Neural progenitor cell (in vitro differentiated cells): ENCODE results near the gene GTPBP6. TPM values are rescaled to one million over a fixed set of nuclear protein-coding genes. Genes with fewer than 3 reads are reported as not detected.

Source experiments
- DNase-seq: peaks from one replicate; pipeline ENCODE4 v3.0.0-alpha.2; 2016; ENCODE audit warnings: low spot score
- H2AFZ ChIP-seq: fragments of 200-600 bp; sonication (generic); replicated peaks from 2 replicates; pipeline ENCODE4 v1.6.1; 2016; ENCODE audit warnings: antibody characterized with exemption
- H3F3A ChIP-seq: fragments of 200-600 bp; sonication (generic); 2 replicates; pipeline ENCODE4 v1.6.1; 2016; ENCODE audit warnings: antibody characterized with exemption, low read depth
- H3K27ac ChIP-seq: fragments of 200-600 bp; sonication (generic); 2 replicates; pipeline ENCODE4 v1.5.1; 2016; ENCODE audit warnings: mild to moderate bottlenecking
- H3K27me3 ChIP-seq: fragments of 200-600 bp; sonication (generic); 2 replicates; pipeline ENCODE4 v1.6.1; 2016; ENCODE audit warnings: mild to moderate bottlenecking, moderate library complexity
- H3K36me3 ChIP-seq: fragments of 200-600 bp; sonication (generic); 2 replicates; pipeline ENCODE4 v1.5.1; 2016
- H3K4me1 ChIP-seq: fragments of 200-600 bp; sonication (generic); 2 replicates; pipeline ENCODE4 v1.6.1; 2016; ENCODE audit warnings: mixed run types
- H3K4me2 ChIP-seq: fragments of 200-600 bp; sonication (generic); 2 replicates; pipeline ENCODE4 v1.6.1; 2016
- H3K4me3 ChIP-seq: fragments of 200-600 bp; sonication (generic); 2 replicates; pipeline ENCODE4 v1.5.1; 2016
- H3K79me2 ChIP-seq: fragments of 200-600 bp; sonication (generic); 2 replicates; pipeline ENCODE4 v1.6.1; 2016; ENCODE audit warnings: low read depth
- H3K9ac ChIP-seq: fragments of 200-600 bp; sonication (generic); 2 replicates; pipeline ENCODE4 v1.6.1; 2016
- H3K9me3 ChIP-seq: fragments of 200-600 bp; sonication (generic); 2 replicates; pipeline ENCODE4 v1.5.1; 2016; ENCODE audit warnings: low read depth
- H4K20me1 ChIP-seq: fragments of 200-600 bp; sonication (generic); 2 replicates; pipeline ENCODE4 v1.6.1; 2016; ENCODE audit warnings: low read depth
- H3K27ac Mint-ChIP-seq: 3 replicates; pipeline ENCODE4 v1.8.0; 2021; ENCODE audit warnings: mixed read lengths
- H3K27me3 Mint-ChIP-seq: 2 replicates; pipeline ENCODE4 v1.8.0; 2022; ENCODE audit warnings: low read depth, mild to moderate bottlenecking, inconsistent platforms, moderate library complexity, mixed read lengths; ENCODE audit not compliant: insufficient read depth
- H3K36me3 Mint-ChIP-seq: 3 replicates; pipeline ENCODE4 v1.8.0; 2021; ENCODE audit warnings: mixed read lengths
- H3K4me1 Mint-ChIP-seq: 3 replicates; pipeline ENCODE4 v1.8.0; 2021; ENCODE audit warnings: mixed read lengths
- H3K4me3 Mint-ChIP-seq: 3 replicates; pipeline ENCODE4 v1.8.0; 2021; ENCODE audit warnings: mild to moderate bottlenecking, moderate library complexity, mixed read lengths
- H3K9me3 Mint-ChIP-seq: 3 replicates; pipeline ENCODE4 v1.8.0; 2020; ENCODE audit warnings: mixed read lengths
- CTCF ChIP-seq: fragments of 200-600 bp; sonication (generic); IDR thresholded peaks from 2 replicates; pipeline ENCODE4 v1.5.1; 2017; ENCODE audit warnings: antibody characterized with exemption, mild to moderate bottlenecking
- EZH2 ChIP-seq: fragments of 200-600 bp; sonication (generic); IDR thresholded peaks from 2 replicates; pipeline ENCODE4 v1.6.1; 2017; ENCODE audit warnings: antibody characterized with exemption, mild to moderate bottlenecking, moderate library complexity
- EZH2phosphoT487 ChIP-seq: fragments of 200-600 bp; sonication (generic); IDR thresholded peaks from 2 replicates; pipeline ENCODE4 v1.6.1; 2017; ENCODE audit warnings: antibody characterized with exemption
- total RNA-seq: library from RNA; depleted of rRNA; stranded (reverse); fragments of >200 nt; gene quantifications from 2 replicates; pipeline ENCODE4 v1.2.3, GENCODE V29; 2015; ENCODE audit warnings: low replicate concordance

Gene GTPBP6
- total RNA-seq, 1 donor from 2014 or later = 16.6 TPM

GRCh38 chrX:348461-349117, 30.0 kb upstream of the GTPBP6 start:
- Mint-ChIP-seq H3K4me1 (peaks cover 14% of the 10 kb centered on the region), H3K27ac (no peak overlapping the region), H3K27me3 (peaks cover 4% of the 10 kb centered on the region), H3K4me3 (no peak overlapping the region), H3K36me3 (peaks cover 35% of the 10 kb centered on the region), H3K9me3 (peaks cover 4% of the 10 kb centered on the region)
- no peaks in the 10 kb centered on the region for H3K36me3 ChIP-seq
- no peaks in the 10 kb centered on the region for H3K27me3 ChIP-seq
- TF ChIP-seq EZH2 (no peak), CTCF (no peak), EZH2phosphoT487 (no peak)
- no peaks in the 10 kb centered on the region for H3K4me1 ChIP-seq
- H3K9ac ChIP-seq = no peak overlapping the region
- peaks cover 7% of the 10 kb centered on the region for H3K79me2 ChIP-seq
- H4K20me1 ChIP-seq = peaks cover 7% of the 10 kb centered on the region
- H3F3A ChIP-seq = no peaks in the 10 kb centered on the region
- no peak overlapping the region for H3K4me2 ChIP-seq
- DNase-seq = no peak
- H3K27ac ChIP-seq = no peak overlapping the region
- H3K9me3 ChIP-seq = no peaks in the 10 kb centered on the region
- no peak overlapping the region for H3K4me3 ChIP-seq
- H2AFZ ChIP-seq = no peak overlapping the region

GRCh38 chrX:347351-348117, 28.9 kb upstream of the GTPBP6 start:
- no peaks in the 10 kb centered on the region for H3K4me1 ChIP-seq
- H3K4me2 ChIP-seq = no peak overlapping the region
- peaks cover 7% of the 10 kb centered on the region for H4K20me1 ChIP-seq
- H3K79me2 ChIP-seq = peaks cover 7% of the 10 kb centered on the region
- H3K27me3 ChIP-seq = no peaks in the 10 kb centered on the region
- no peak overlapping the region for H3K27ac ChIP-seq
- no peak overlapping the region for H3K4me3 Mint-ChIP-seq
- H3K36me3 Mint-ChIP-seq = peaks cover 29% of the 10 kb centered on the region
- H3K9me3 ChIP-seq = no peaks in the 10 kb centered on the region
- TF ChIP-seq EZH2phosphoT487 (no peak), CTCF (no peak), EZH2 (no peak)
- H3K9me3 Mint-ChIP-seq = peaks cover 4% of the 10 kb centered on the region
- no peak overlapping the region for H2AFZ ChIP-seq
- H3K27ac Mint-ChIP-seq = no peak overlapping the region
- H3K27me3 Mint-ChIP-seq = peaks cover 4% of the 10 kb centered on the region
- H3K36me3 ChIP-seq = no peaks in the 10 kb centered on the region
- H3K9ac ChIP-seq = no peak overlapping the region
- DNase-seq = no peak
- no peak overlapping the region for H3K4me3 ChIP-seq
- H3F3A ChIP-seq = no peaks in the 10 kb centered on the region
- peaks cover 12% of the 10 kb centered on the region for H3K4me1 Mint-ChIP-seq

GRCh38 chrX:346034-346813, 27.6 kb upstream of the GTPBP6 start:
- H4K20me1 ChIP-seq = peaks cover 5% of the 10 kb centered on the region
- H3K27me3 ChIP-seq = no peaks in the 10 kb centered on the region
- no peak overlapping the region for H3K9ac ChIP-seq
- Mint-ChIP-seq H3K4me3 (no peak overlapping the region), H3K9me3 (peaks cover 10% of the 10 kb centered on the region), H3K27me3 (peaks cover 4% of the 10 kb centered on the region), H3K36me3 (peaks cover 34% of the 10 kb centered on the region), H3K4me1 (peaks cover 12% of the 10 kb centered on the region), H3K27ac (no peak overlapping the region)
- no peak overlapping the region for H3K4me3 ChIP-seq
- H3K4me2 ChIP-seq = no peak overlapping the region
- H3K79me2 ChIP-seq = peaks cover 7% of the 10 kb centered on the region
- no peaks in the 10 kb centered on the region for H3K9me3 ChIP-seq
- TF ChIP-seq CTCF (no peak), EZH2 (no peak), EZH2phosphoT487 (no peak)
- no peaks in the 10 kb centered on the region for H3F3A ChIP-seq
- no peak for DNase-seq
- no peaks in the 10 kb centered on the region for H3K4me1 ChIP-seq
- no peak overlapping the region for H2AFZ ChIP-seq
- no peak overlapping the region for H3K27ac ChIP-seq
- H3K36me3 ChIP-seq = no peaks in the 10 kb centered on the region
